A673 (cell line): Measurements from ENCODE around the gene MFSD2A. TPM values are rescaled to one million over a fixed set of nuclear protein-coding genes. Genes with fewer than 3 reads are reported as not detected.
"Not testable (repeated sequence)": the region's sequence is repeated elsewhere in the genome, so short reads cannot be mapped to it uniquely, and the experiment has no call there.

ENCODE experiments used
- BruUV-seq: library from RNA; stranded (reverse); fragments of 400-500 nt; replicated peaks from 2 replicates; lab custom pipeline; 2021; lab: Mats Ljungman, UMichigan
- CTCF ChIA-PET: fragments of 300-600 bp; sonication (Branson Sonifier 250); formaldehyde crosslinking; loops from one replicate; lab custom pipeline; 2022; ENCODE audit warnings: antibody characterized with exemption; lab: Charles Lee
- POLR2A ChIA-PET: fragments of 300-600 bp; sonication (Branson Sonifier 250); formaldehyde crosslinking; loops from one replicate; lab custom pipeline; 2022; ENCODE audit warnings: antibody characterized with exemption; ENCODE audit not compliant: low non-redundant PET; lab: Charles Lee
- DNase-seq: peaks from one replicate; pipeline ENCODE4 v3.0.0-alpha.2; 2015; ENCODE audit warnings: low spot score
- H3K27ac ChIP-seq: fragments of 200-600 bp; sonication (generic); 2 replicates; pipeline ENCODE4 v1.5.1; 2016; ENCODE audit warnings: mixed run types, low read depth, mild to moderate bottlenecking, mixed read lengths, antibody characterized with exemption, low read length; ENCODE audit not compliant: poor library complexity, severe bottlenecking
- H3K27me3 ChIP-seq: fragments of 200-600 bp; sonication (generic); replicated peaks from 2 replicates; pipeline ENCODE4 v1.6.1; 2017; ENCODE audit warnings: mixed run types, low read depth, mild to moderate bottlenecking, mixed read lengths, antibody characterized with exemption, low read length; ENCODE audit not compliant: insufficient read depth, poor library complexity
- H3K36me3 ChIP-seq: fragments of 200-600 bp; sonication (generic); 2 replicates; pipeline ENCODE4 v1.6.1; 2016; ENCODE audit warnings: mixed run types, mild to moderate bottlenecking, mixed read lengths, antibody characterized with exemption, low read length; ENCODE audit not compliant: insufficient read depth, poor library complexity, severe bottlenecking
- H3K4me1 ChIP-seq: fragments of 200-600 bp; sonication (generic); 2 replicates; pipeline ENCODE4 v1.6.1; 2017; ENCODE audit warnings: mixed run types, mild to moderate bottlenecking, mixed read lengths, antibody characterized with exemption, low read length; ENCODE audit not compliant: insufficient read depth, poor library complexity, severe bottlenecking
- H3K4me3 ChIP-seq: fragments of 200-600 bp; sonication (generic); 2 replicates; pipeline ENCODE4 v1.5.1; 2016; ENCODE audit warnings: low read depth, mixed run types, mild to moderate bottlenecking, mixed read lengths, low read length; ENCODE audit not compliant: poor library complexity, severe bottlenecking
- H3K9me3 ChIP-seq: fragments of 200-600 bp; sonication (generic); 2 replicates; pipeline ENCODE4 v1.6.1; 2016; ENCODE audit warnings: mixed run types, low read depth, mild to moderate bottlenecking, mixed read lengths, antibody characterized with exemption, low read length; ENCODE audit not compliant: poor library complexity, severe bottlenecking
- EZH2 ChIP-seq: fragments of 200-600 bp; sonication (generic); IDR thresholded peaks from 2 replicates; pipeline ENCODE4 v1.6.1; 2017; ENCODE audit warnings: borderline replicate concordance, low read depth, mild to moderate bottlenecking, mixed read lengths, antibody characterized with exemption, low read length; ENCODE audit not compliant: poor library complexity, severe bottlenecking
- intact Hi-C: fragments of 100-400 bp; cut with micrococcal nuclease; formaldehyde crosslinking; loops from one replicate; pipeline ENCODE4 v1.10.0; 2022; ENCODE audit not compliant: unreplicated experiment
- total RNA-seq: library from RNA; stranded (reverse); gene quantifications from 2 replicates; pipeline ENCODE4 v1.2.3, GENCODE V29; 2021
- TF ChIP-seq, protein P1 (sequence below): fragments of 300-800, 200-600 bp; sonication (generic); conservative IDR thresholded peaks from 2 replicates; pipeline ENCODE4 v1.5.1; 2017; ENCODE audit warnings: low read depth, mild to moderate bottlenecking, antibody characterized with exemption, low read length, moderate library complexity, mixed read lengths

Gene MFSD2A
- total RNA-seq, 1 experiment from 2014 or later = 7.4 TPM

DNA sequence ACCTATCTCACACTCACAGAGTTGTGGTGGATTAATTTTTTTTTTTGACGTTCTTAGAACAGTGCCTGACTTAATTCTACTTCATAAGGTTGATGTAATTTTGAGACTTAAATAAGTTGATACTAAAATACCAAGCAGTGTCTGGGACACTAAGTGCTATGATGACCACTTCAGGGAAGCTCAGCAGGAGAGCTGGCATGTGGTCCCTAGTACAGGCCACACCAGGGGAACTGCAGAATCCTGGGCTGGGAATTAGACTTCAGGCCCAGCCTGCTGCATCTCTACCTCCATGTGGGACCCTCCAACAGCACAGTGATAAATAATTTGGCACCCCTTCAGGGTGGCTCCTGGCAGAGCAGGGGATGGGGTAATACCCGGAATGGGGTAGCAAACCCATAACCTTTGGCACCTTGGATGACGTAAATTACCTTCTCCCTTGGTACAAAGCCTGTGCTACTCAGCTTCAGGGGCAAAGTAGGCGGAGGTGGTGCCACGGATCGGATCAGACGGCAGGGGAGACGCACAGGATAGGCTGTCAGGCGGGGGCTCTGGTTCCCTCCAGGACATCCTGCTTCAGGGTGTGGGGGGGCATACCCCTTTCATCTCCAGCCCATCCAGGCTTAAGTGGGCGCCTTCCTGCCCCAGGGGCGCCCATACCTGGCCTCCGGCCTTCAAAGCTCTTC, 4.8 kb downstream of the MFSD2A start:
- TF ChIP-seq, protein P1, sequence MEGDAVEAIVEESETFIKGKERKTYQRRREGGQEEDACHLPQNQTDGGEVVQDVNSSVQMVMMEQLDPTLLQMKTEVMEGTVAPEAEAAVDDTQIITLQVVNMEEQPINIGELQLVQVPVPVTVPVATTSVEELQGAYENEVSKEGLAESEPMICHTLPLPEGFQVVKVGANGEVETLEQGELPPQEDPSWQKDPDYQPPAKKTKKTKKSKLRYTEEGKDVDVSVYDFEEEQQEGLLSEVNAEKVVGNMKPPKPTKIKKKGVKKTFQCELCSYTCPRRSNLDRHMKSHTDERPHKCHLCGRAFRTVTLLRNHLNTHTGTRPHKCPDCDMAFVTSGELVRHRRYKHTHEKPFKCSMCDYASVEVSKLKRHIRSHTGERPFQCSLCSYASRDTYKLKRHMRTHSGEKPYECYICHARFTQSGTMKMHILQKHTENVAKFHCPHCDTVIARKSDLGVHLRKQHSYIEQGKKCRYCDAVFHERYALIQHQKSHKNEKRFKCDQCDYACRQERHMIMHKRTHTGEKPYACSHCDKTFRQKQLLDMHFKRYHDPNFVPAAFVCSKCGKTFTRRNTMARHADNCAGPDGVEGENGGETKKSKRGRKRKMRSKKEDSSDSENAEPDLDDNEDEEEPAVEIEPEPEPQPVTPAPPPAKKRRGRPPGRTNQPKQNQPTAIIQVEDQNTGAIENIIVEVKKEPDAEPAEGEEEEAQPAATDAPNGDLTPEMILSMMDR = no peak
- TF ChIP-seq EZH2 = no peak
- H3K9me3 ChIP-seq = no peaks in the 10 kb centered on the region
- H3K27me3 ChIP-seq = no peaks in the 10 kb centered on the region
- ChIA-PET POLR2A (no interaction called here), CTCF (interaction anchor here (0.7 kb wide), 1 partner anchor 81 kb away, joined by 3 read pairs; the partner anchor contains the start of gene CAP1)
- intact Hi-C loops = no loop called here
- H3K4me1 ChIP-seq = peaks cover 24% of the 10 kb centered on the region
- H3K36me3 ChIP-seq = no peaks in the 10 kb centered on the region
- DNase-seq = no peak
- BruUV-seq = no TSS peak
- no peak overlapping the region for H3K27ac ChIP-seq
- no peak overlapping the region for H3K4me3 ChIP-seq

DNA sequence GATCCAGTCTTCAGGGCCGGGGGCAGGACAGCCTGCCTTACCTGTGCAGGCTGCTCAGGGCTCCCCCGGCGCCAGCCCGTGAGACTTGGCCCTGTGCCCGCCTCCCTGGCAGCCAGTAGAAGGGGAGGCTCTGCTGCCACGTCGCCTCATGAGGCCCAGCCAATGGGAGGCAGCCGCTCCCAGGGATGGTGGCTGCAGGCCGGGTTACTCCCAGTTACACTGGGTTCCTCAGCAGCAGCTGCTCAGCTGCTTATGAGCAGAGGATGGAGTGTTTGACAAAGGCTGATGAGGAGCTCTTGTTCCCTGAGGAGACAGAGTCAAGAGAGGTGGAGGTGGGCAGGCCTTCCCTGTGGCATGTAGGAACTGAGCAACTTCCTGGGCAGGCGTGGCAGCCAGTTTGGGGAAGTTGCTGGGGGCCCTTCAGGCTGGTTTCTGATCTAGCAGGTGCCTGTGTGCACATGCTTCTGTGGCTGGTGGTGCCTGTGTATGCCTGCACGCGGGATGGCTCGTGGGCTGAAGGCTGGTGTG, 5.5 kb downstream of the MFSD2A start:
- DNase-seq = no peak
- CTCF ChIA-PET = no interaction called here
- H3K4me3 ChIP-seq = no peak overlapping the region
- H3K4me1 ChIP-seq = peaks cover 24% of the 10 kb centered on the region
- H3K27ac ChIP-seq = peak overlapping the region; percentile 23
- intact Hi-C loops = no loop called here
- no TSS peak for BruUV-seq
- no peaks in the 10 kb centered on the region for H3K27me3 ChIP-seq
- no peaks in the 10 kb centered on the region for H3K36me3 ChIP-seq
- POLR2A ChIA-PET = no interaction called here
- no peak for TF ChIP-seq EZH2
- no peaks in the 10 kb centered on the region for H3K9me3 ChIP-seq

DNA sequence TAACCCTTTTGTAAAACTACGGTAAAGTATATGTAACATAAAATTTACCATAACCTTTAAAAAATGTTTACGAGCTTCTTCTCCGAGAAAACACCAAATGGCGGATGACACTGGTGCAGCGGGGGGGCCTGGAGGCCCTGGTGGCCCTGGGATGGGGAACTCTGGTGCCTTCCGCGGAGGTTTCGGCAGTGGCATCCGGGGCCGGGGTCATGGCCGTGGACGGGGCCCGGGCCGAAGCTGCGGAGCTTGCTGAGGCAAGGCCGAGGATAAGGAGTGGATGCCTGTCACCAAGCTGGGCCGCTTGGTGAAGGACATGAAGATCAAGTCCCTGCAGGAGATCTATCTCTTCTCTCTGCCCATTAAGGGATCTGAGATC, 7.5 kb downstream of the MFSD2A start:
- intact Hi-C loops = no loop called here

DNA sequence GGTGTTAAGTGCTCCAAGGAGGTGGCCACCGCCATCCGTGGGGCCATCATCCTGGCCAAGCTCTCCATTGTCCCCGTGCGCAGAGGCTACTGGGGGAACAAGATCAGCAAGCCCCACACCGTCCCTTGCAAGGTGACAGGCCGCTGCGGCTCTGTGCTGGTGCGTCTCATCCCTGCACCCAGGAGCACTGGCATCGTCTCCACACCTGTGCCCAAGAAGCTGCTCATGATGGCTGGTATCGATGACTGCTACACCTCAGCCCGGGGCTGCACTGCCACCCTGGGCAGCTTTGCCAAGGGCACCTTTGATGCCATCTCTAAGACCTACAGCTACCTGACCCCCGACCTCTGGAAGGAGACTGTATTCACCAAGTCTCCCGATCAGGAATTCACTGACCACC, 8.0 kb downstream of the MFSD2A start:
- H3K9me3 ChIP-seq, H3K27ac ChIP-seq, H3K27me3 ChIP-seq, POLR2A ChIA-PET, CTCF ChIA-PET, H3K4me3 ChIP-seq, intact Hi-C loops, BruUV-seq, DNase-seq, H3K36me3 ChIP-seq: not testable (repeated sequence)
- peaks cover 17% of the 10 kb centered on the region for H3K4me1 ChIP-seq

More for the DNA sequence above, 7.5 kb downstream of the MFSD2A start:
- no peaks in the 10 kb centered on the region for H3K36me3 ChIP-seq
- no peak for DNase-seq
- H3K27ac ChIP-seq = peak overlapping the region; percentile 28
- no peak overlapping the region for H3K4me3 ChIP-seq
- BruUV-seq = no TSS peak
- ChIA-PET CTCF (no interaction called here), POLR2A (no interaction called here)
- H3K9me3 ChIP-seq = no peaks in the 10 kb centered on the region
- peaks cover 17% of the 10 kb centered on the region for H3K4me1 ChIP-seq
- TF ChIP-seq, protein P1 = no peak
- no peak for TF ChIP-seq EZH2
- H3K27me3 ChIP-seq = no peaks in the 10 kb centered on the region
